GM18505 (cell line): ENCODE measurements around the gene KCNV2.
"Not testable (repeated sequence)": the region's sequence is repeated elsewhere in the genome, so short reads cannot be mapped to it uniquely, and the experiment has no call there.

Experiments
- ATAC-seq: cut with Tn5 transposase; IDR thresholded peaks from one replicate; pipeline ENCODE4 v1.9.1; 2021; ENCODE audit not compliant: unreplicated experiment
- POLR2A ChIP-seq: IDR thresholded peaks from 4 replicates; pipeline ENCODE4 v1.6.1; 2011; ENCODE audit warnings: borderline replicate concordance; ENCODE audit not compliant: insufficient read depth, insufficient read length; ENCODE audit errors: extremely low read depth

Gene KCNV2

DNA sequence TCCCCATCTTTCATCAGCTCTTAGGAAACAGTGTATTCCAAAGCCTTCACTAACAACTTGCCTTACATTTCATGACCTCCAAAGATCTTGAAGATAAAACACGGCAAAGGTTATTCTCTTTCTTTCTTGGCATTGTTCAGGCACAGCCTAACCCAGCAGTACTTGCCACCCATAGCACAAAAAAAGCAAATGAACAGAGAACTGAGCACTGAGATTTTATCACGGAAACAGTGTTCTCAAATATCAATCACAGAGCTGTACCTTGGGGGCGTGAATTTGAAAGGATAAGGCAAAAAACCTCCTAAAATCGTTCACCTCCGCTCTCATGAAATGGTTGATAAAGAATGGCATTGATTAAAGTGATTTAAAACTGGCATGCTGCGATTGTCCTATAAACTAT, 16.9 kb upstream of the KCNV2 start:
- ATAC-seq: no peak
- TF ChIP-seq POLR2A: no peak

DNA sequence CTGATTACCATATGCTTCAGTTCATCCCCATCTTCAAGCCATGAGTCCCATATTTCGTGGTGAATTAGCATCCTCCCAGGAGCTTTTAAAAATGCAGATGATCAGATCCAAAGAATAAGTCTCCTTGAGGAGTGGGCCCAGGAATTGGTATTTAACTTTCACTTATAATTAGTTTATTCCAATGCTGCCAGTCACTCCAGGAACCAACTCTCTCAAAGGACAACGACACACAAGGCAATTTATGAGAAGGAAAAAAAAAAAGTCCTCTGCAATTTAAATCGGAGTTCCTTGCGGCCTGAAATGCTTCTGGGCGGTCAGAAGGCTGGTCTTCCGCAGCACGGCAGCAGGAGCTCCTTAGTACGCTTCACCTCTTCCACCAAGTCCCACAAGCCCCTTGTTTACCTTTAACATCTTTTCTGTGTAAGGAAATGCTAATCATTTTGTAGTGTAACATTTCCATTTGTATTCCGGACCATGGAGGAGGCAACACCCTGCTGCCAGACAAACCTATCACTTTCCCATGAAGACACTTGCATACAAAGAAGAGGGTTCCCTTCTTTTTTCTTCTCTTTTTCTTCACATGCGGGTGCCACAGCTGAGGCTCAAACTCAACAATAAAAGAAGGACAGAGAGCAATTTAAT, 16.3 kb upstream of the KCNV2 start:
- ATAC-seq: no peak

DNA sequence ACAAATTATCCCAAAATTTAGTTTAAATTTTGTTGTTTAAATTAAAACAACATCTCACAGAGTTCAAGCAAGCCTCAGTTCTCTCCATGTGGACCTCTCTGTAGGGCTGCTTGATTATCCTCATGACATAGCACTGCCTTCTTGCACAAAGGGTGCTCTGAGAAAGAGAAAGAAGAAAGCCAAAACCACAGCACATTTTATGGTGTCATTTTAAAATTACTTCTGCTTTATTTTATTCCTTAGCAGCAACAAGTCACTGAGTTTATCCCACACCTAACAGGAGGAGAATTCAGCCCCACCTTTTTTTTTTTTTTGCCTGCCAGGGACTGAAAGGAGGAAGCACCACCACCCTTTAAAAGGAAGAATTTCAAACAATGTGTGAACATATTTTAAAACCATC, 12.8 kb upstream of the KCNV2 start:
- no peak for TF ChIP-seq POLR2A
- ATAC-seq: no peak

More for the DNA sequence above, 16.3 kb upstream of the KCNV2 start:
- no peak for TF ChIP-seq POLR2A

DNA sequence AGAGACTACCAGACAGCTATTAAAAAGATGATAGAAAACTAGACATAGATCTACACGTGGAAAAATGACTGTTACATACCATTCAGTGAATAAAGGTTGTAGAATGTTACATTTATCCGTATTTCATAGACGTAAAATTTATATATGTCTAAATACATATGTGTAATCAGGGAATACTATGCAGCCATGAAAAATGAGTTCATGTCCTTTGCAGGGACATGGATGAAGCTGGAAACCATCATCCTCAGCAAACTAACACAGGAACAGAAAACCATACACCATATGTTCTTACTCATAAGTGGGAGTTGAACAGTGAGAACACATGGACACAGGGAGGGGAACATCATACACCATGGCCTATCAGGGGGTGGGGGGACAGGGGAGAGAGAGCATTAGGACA, 10.1 kb upstream of the KCNV2 start:
- not testable (repeated sequence) for ATAC-seq

DNA sequence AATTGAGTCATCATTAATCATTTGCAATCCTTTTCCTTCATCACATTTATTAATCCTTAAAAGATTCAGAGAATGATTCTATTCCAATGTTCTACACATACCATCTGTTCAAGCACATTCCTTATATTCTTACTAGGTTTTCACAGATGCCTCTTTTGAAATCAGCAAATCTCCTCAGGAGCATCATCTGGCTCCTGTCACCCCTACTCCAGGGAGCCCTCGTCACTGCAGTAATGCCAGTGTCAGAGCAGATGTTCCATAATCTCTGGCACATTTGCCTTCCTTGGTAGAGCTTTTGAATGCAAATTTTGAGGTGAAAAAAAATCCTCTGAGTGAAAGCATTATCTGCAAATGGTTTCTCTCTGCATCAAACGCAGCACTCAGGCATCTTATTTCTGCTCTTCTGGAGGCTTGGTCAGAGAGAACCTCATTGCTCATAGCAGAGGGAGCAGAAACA, 7.6 kb upstream of the KCNV2 start:
- no peak for ATAC-seq
- TF ChIP-seq POLR2A: no peak

DNA sequence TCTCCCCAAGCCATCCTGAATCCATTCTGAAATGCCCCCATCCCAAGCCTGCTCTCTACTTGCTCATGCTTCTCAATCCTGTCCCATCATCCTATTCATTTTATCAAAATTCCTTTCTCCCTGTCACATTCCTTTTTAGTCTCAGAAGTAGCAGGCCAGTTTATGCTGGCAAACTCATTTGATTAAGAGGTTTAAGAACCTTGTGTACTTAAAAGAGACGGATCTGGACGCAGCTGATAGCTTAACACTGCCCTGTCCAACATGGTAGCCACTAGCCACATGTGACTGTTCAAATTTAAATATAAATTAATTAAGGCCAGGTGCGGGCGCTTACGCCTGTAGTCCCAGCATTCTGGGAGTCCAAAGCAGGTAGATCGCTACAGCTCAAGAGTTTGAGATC, 5.6 kb upstream of the KCNV2 start:
- ATAC-seq: no peak
- no peak for TF ChIP-seq POLR2A

DNA sequence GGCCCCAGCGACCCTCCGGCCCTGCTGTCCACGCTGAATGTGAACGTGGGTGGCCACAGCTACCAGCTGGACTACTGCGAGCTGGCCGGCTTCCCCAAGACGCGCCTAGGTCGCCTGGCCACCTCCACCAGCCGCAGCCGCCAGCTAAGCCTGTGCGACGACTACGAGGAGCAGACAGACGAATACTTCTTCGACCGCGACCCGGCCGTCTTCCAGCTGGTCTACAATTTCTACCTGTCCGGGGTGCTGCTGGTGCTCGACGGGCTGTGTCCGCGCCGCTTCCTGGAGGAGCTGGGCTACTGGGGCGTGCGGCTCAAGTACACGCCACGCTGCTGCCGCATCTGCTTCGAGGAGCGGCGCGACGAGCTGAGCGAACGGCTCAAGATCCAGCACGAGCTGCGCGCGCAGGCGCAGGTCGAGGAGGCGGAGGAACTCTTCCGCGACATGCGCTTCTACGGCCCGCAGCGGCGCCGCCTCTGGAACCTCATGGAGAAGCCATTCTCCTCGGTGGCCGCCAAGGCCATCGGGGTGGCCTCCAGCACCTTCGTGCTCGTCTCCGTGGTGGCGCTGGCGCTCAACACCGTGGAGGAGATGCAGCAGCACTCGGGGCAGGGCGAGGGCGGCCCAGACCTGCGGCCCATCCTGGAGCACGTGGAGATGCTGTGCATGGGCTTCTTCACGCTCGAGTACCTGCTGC, 839 bp downstream of the KCNV2 start:
- no peak for TF ChIP-seq POLR2A
- no peak for ATAC-seq

DNA sequence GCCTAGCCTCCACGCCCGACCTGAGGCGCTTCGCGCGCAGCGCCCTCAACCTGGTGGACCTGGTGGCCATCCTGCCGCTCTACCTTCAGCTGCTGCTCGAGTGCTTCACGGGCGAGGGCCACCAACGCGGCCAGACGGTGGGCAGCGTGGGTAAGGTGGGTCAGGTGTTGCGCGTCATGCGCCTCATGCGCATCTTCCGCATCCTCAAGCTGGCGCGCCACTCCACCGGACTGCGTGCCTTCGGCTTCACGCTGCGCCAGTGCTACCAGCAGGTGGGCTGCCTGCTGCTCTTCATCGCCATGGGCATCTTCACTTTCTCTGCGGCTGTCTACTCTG, 1.4 kb downstream of the KCNV2 start:
- no peak for ATAC-seq
- no peak for TF ChIP-seq POLR2A

DNA sequence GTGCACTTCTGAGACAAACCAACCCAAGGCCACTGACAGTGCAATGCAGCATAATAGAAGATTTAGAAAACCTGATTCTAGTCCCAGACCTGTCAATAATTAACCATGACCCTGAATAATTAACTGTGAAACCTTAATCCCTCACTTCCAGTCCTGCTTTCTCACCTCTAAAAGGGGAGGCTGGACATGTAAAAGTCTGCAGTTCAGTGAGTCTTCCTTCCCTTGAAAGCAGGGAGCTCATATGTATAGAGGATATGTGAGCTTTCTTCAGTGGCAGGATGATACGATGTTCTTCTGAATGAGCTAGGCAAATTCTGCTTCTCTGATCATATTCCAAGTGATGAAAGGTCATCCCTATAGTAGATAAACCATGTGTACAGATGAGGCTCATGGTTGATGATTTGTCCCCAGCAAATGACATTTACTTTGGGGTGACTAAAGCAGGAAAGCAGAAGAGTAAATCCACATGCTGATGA, 2.9 kb downstream of the KCNV2 start:
- TF ChIP-seq POLR2A: no peak
- no peak for ATAC-seq

DNA sequence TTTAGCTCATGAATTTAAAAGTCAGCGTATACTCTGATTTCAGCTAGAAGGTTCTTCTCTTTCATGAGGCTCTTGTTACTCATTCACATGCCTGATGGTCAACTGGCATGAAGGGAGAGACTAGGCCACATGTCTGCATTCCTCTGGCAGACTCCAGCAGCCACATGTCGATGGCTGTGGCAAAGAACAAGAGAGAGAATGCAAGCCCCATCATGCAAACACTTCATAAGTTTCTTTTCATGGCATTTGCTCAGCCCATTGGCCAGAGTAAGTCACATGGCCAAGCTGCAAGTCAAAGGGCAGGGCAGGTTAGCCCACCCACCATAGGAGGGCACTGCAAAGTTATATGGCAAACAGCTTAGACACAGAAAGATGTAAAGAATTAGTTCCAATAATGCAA, 5.4 kb downstream of the KCNV2 start:
- TF ChIP-seq POLR2A: no peak
- no peak for ATAC-seq

DNA sequence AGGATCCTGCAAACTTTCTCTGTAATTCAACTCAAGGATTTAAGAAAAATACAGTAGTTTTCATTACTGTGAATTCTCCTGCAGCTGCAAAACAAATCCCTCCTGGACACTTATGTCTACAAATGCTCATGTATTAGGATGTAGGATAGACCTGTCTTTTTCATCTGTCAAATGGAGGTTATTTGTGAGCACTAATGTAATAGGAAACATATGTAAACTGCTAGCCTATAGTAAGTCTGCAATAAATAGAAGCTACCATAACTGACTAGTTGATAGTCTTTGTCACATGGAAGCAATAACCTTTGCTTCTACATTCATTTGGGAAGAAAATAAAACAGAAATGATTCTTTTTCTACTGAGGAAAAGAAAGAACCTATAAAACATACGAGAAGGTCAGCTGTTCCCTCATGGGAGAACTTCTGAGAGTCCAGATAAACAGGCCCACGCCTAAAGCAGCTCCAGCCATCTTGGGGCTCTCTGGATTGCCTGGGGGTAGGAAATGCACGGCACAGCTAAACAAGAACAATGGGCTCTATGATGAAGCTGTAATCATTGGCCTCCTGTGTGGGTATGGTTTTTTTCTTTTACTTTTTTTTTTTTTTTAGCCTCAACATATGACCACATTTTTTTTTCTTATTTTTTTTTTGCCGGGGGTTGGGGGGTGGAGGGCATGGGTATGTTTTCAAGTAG, 6.2 kb downstream of the KCNV2 start:
- no peak for ATAC-seq
- no peak for TF ChIP-seq POLR2A

DNA sequence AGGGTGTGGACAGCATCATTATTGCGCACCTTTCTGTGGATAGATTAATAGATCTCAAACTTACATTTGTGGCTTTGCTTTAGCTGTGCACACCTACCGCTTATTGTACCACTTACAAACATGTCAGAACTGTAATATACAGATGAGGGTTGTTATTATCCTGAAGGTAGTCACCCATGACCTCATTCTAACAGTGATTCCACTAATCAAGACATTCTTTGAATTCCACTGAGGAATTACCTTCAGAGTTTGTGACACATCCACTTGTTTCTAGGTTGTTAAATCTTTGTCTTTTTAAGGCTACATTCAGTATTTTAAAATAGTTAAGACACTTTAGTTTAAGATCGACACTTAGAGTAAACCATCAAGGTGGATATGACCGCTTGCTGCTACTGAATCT, 7.8 kb downstream of the KCNV2 start:
- no peak for ATAC-seq
- TF ChIP-seq POLR2A: no peak

DNA sequence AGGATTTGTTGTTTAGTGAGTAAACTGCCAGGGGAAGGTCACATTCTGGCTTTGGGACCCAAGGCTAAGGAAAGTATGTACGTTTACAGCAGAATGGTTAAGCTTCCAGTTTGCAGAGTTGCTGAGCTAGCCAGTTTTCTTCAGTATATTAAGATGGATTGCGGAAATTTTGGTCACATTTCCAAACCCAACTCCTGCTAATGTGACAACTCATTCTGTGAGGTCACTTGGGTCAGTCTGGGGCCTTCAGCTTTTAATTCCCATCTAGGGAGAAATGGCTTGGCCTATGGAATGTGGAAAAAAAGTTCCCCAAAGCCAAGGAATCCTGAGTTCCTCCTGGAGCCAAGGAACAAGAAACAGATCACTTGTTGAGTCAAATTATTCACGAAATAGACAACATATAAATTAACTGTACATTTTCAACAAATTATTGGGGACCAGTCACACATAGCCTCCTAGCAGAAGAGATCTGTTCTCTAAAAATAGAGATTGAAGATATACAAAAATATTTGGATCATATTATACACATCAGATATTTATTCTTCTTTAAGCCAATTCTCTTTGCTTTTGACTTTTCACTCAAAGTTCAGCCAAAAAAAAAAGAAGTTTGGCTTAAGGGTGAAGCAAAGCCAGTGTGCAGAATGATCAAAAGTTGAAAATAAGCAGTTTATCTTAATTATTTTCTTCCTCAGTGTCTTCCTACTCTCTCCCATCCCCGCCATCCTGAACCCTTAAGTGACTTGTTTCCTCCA, 8.8 kb downstream of the KCNV2 start:
- TF ChIP-seq POLR2A: no peak
- no peak for ATAC-seq
